Measurements from ENCODE around the gene SERPIND1. TPM values are rescaled to one million over a fixed set of nuclear protein-coding genes. Genes with fewer than 3 reads are reported as not detected.

The SERPIND1 gene
- total and polyA plus RNA-seq, 7 donors: 0.03 to 0.12 (median 0.07) TPM; not detected in 4

DNA sequence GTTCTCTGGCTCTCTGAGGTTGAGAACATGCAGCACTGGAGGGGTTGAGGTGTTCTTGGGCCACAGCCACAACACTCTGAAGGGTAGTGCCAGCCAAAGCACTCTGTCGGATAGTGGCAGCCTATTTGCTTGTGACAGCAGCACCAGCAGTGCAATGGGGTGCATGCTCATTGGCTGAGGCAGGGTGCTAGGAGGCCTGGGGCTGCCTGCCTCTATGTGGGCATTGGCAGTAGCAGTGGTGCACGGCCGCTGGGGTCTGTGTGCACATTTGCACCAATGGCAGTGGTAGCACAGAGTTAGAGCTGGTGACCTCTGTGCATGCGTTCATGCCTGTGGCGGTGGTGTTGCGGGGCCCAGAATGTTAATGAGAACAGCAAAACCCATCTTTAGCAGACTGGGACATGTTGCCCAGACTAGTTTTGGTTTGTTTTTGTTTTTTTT lies 59.3 kb downstream of the SERPIND1 start:
- DNase-seq (no peak), ATAC-seq (no peak)
- peaks cover 3 to 62% of the 10 kb centered on the region in 2 donors for H3K36me3 ChIP-seq (ENCODE audit: insufficient read depth in 1 of 2, low read depth in 1 of 2)
- no peaks in the 10 kb centered on the region for H3K4me1 ChIP-seq
- intact Hi-C loops (cut with DNase I): no loop called here
- H3K27me3 ChIP-seq (ENCODE audit: insufficient read depth in 3 of 3, low read length in 2 of 3): no peaks in the 10 kb centered on the region
- TF ChIP-seq, protein P1, sequence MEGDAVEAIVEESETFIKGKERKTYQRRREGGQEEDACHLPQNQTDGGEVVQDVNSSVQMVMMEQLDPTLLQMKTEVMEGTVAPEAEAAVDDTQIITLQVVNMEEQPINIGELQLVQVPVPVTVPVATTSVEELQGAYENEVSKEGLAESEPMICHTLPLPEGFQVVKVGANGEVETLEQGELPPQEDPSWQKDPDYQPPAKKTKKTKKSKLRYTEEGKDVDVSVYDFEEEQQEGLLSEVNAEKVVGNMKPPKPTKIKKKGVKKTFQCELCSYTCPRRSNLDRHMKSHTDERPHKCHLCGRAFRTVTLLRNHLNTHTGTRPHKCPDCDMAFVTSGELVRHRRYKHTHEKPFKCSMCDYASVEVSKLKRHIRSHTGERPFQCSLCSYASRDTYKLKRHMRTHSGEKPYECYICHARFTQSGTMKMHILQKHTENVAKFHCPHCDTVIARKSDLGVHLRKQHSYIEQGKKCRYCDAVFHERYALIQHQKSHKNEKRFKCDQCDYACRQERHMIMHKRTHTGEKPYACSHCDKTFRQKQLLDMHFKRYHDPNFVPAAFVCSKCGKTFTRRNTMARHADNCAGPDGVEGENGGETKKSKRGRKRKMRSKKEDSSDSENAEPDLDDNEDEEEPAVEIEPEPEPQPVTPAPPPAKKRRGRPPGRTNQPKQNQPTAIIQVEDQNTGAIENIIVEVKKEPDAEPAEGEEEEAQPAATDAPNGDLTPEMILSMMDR (IDR thresholded peaks at IDR 0.05): no peak
- no peak overlapping the region for H3K4me3 ChIP-seq
- H3K9me3 ChIP-seq: no peaks in the 10 kb centered on the region
- no peak overlapping the region for H3K27ac ChIP-seq
- 97 to 98% (median 98%) methylated on average over 6 of the region's 6 CpGs for WGBS, 3 donors

DNA sequence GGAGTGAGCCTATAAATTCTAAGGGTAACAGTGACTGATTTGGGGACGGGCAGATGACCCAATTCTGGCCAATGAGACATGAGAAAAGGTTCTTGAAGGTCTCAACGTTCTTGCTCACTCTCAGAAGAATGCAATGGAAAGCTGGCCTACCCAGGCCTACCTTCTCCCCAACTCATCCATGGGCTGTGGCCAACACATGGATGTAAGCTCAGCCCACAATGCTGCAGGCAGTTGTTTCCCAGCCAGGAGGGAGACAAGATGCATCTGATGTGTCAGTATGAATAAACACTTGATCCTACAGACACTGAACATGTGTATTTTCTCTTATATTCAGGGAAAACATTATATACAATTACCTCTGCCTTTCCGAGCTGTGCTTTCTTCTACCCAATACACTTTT lies 60.3 kb downstream of the SERPIND1 start:
- no peak for DNase-seq
- no peaks in the 10 kb centered on the region for H3K9me3 ChIP-seq
- peaks cover 3 to 53% of the 10 kb centered on the region in 2 donors for H3K36me3 ChIP-seq (ENCODE audit: insufficient read depth in 1 of 2, low read depth in 1 of 2)
- H3K27me3 ChIP-seq (ENCODE audit: insufficient read depth in 3 of 3, low read length in 2 of 3): no peaks in the 10 kb centered on the region
- ATAC-seq: no peak
- H3K27ac ChIP-seq: no peak overlapping the region
- intact Hi-C loops (cut with DNase I): no loop called here
- TF ChIP-seq, protein P1 (IDR thresholded peaks at IDR 0.05): no peak
- H3K4me1 ChIP-seq: no peaks in the 10 kb centered on the region
- H3K4me3 ChIP-seq: no peak overlapping the region
- WGBS, 3 donors: 84 to 93% (median 89%) methylated on average over 3 of the region's 3 CpGs

DNA sequence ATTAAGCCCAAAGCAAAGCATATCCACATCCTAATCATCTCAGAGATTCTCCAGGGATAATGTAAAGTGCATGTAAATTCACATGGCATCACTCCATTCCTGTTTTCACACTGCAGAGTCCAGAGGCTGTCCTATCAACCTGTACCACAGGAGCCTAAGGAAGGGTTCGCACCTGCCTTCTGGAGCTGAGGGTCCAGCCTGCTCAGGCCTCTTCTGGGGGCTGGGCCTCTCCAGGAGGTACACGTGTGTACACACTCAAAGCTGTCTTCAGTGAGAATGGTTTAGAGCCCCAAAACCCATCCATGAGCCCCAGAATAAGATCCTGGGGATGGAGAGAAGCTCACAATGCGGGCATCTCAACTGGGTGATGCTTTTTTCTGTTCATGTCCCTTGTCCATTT lies 60.8 kb downstream of the SERPIND1 start:
- no peak for ATAC-seq
- intact Hi-C loops (cut with DNase I): no loop called here
- Histone ChIP-seq H3K27ac (no peak overlapping the region), H3K27me3 (ENCODE audit: insufficient read depth in 3 of 3, low read length in 2 of 3) (no peaks in the 10 kb centered on the region), H3K9me3 (no peaks in the 10 kb centered on the region), H3K4me3 (no peak overlapping the region), H3K4me1 (no peaks in the 10 kb centered on the region), H3K36me3 (ENCODE audit: insufficient read depth in 1 of 2, low read depth in 1 of 2) (peaks cover 3 to 48% of the 10 kb centered on the region in 2 donors)
- TF ChIP-seq, protein P1 (IDR thresholded peaks at IDR 0.05): no peak
- 93 to 98% (median 95%) methylated on average over 3 of the region's 3 CpGs for WGBS, 3 donors
- DNase-seq: no peak

Other genes starting within 250 kb of the SERPIND1 start
- 10 to 100 TPM; 38.2 to 52.6 (median 43.1) TPM for gene PI4KA, start 84.7 kb downstream of the SERPIND1 start, total RNA-seq
- 10 to 100 TPM; 22.7 to 41.0 (median 37.8) TPM for gene PI4KA, start 84.7 kb downstream of the SERPIND1 start, polyA plus RNA-seq
- gene SNAP29, start 84.9 kb downstream of the SERPIND1 start, total RNA-seq: 10 to 100 TPM; 23.0 to 46.3 (median 26.2) TPM
- 10 to 100 TPM; 19.1 to 37.7 (median 28.1) TPM for gene SNAP29, start 84.9 kb downstream of the SERPIND1 start, polyA plus RNA-seq
- 10 to 100 TPM; 66.0 to 81.0 (median 73.4) TPM for gene CRKL, start 143.3 kb downstream of the SERPIND1 start, total RNA-seq
- 10 to 100 TPM; 29.7 to 94.7 (median 49.8) TPM for gene CRKL, start 143.3 kb downstream of the SERPIND1 start, polyA plus RNA-seq
- under 1 TPM; 0.25 to 0.74 (median 0.49) TPM for gene AIFM3, start 193.1 kb downstream of the SERPIND1 start, total RNA-seq
- under 1 TPM; 0.30 to 0.77 (median 0.53) TPM for gene AIFM3, start 193.1 kb downstream of the SERPIND1 start, polyA plus RNA-seq
- 10 to 100 TPM; 23.4 to 37.1 (median 29.8) TPM for gene LZTR1, start 208.2 kb downstream of the SERPIND1 start, total RNA-seq
- gene LZTR1, start 208.2 kb downstream of the SERPIND1 start, polyA plus RNA-seq: 10 to 100 TPM; 17.1 to 30.8 (median 22.5) TPM
- gene THAP7, start 228.0 kb downstream of the SERPIND1 start, total RNA-seq: 10 to 100 TPM; 25.2 to 39.2 (median 28.6) TPM
- 10 to 100 TPM; 48.9 to 67.5 (median 52.0) TPM for gene THAP7, start 228.0 kb downstream of the SERPIND1 start, polyA plus RNA-seq
- 10 to 100 TPM; 23.7 to 47.7 (median 36.1) TPM for gene P2RX6, start 241.1 kb downstream of the SERPIND1 start, total RNA-seq
- 10 to 100 TPM; 11.3 to 40.4 (median 26.2) TPM for gene P2RX6, start 241.1 kb downstream of the SERPIND1 start, polyA plus RNA-seq